SK-N-SH (cell line): ENCODE measurements around the gene ADD3. TPM values are rescaled to one million over a fixed set of nuclear protein-coding genes. Genes with fewer than 3 reads are reported as not detected.

Source experiments
- CTCF ChIA-PET: fragments of 300-600, 350-600 bp; formaldehyde crosslinking; extraction: SDS; loops from one replicate; lab custom pipeline; 2021; lab: Yijun Ruan, JAX
- POLR2A ChIA-PET: fragments of 350-600 bp; sonication (Branson Sonifier 250); formaldehyde crosslinking; extraction: SDS; loops from one replicate; lab custom pipeline; 2020; ENCODE audit warnings: antibody characterized with exemption, inconsistent platforms; lab: Yijun Ruan, JAX
- DNase-seq: peaks from one replicate; pipeline ENCODE4 v3.0.0; 2012
- H2AFZ ChIP-seq: fragments of 200-600 bp; sonication (generic); 2 replicates; pipeline ENCODE4 v1.8.1; 2016; ENCODE audit warnings: antibody characterized with exemption, mild to moderate bottlenecking, low read depth
- H3F3A ChIP-seq: fragments of 200-600 bp; sonication (generic); replicated peaks from 2 replicates; pipeline ENCODE3; 2016; ENCODE audit warnings: antibody characterized with exemption, mild to moderate bottlenecking; ENCODE audit not compliant: insufficient read depth
- H3K27ac ChIP-seq, 2 experiments: fragments of 200-500 bp in 1 of 2; fragments of 200-600 bp in 1 of 2; sonication (Bioruptor generic) in 1 of 2; sonication (generic), shearing (Covaris generic) in 1 of 2; 2 replicates each; pipeline versions ENCODE4 v1.5.1 to v1.6.1; 2014 to 2016; ENCODE audit warnings: low read depth in 2 of 2, inconsistent platforms in 1 of 2, low read length in 1 of 2, mild to moderate bottlenecking in 1 of 2, mixed read lengths in 1 of 2
- H3K27me3 ChIP-seq: fragments of 200-600 bp; sonication (generic), shearing (Covaris generic); 2 replicates; pipeline ENCODE4 v1.6.1; 2016; ENCODE audit warnings: mixed run types; ENCODE audit not compliant: insufficient read depth
- H3K36me3 ChIP-seq, 2 experiments: fragments of 200-500 bp in 1 of 2; fragments of 200-600 bp in 1 of 2; sonication (Bioruptor generic) in 1 of 2; sonication (generic) in 1 of 2; replicated peaks in 1 of 2; 2 replicates each; pipeline versions ENCODE3 to v1.5.1; 2014 to 2016; ENCODE audit warnings: low read length in 1 of 2, mild to moderate bottlenecking in 1 of 2; ENCODE audit not compliant: insufficient read depth in 2 of 2, control insufficient read depth in 1 of 2
- H3K4me1 ChIP-seq, 2 experiments: fragments of 200-500 bp in 1 of 2; fragments of 200-600 bp in 1 of 2; sonication (Bioruptor generic) in 1 of 2; sonication (generic), shearing (Covaris generic) in 1 of 2; 2 replicates each; pipeline versions ENCODE4 v1.5.1 to v1.6.1; 2014 to 2016; ENCODE audit warnings: low read depth in 1 of 2, low read length in 1 of 2, mixed run types in 1 of 2; ENCODE audit not compliant: insufficient read depth in 2 of 2, control insufficient read depth in 1 of 2
- H3K4me2 ChIP-seq: fragments of 200-600 bp; sonication (generic), shearing (Covaris generic); 2 replicates; pipeline ENCODE4 v1.6.1; 2017; ENCODE audit warnings: mixed run types
- H3K4me3 ChIP-seq, 2 experiments: fragments of 200-500 bp in 1 of 2; fragments of 200-600 bp in 1 of 2; sonication (Bioruptor generic) in 1 of 2; sonication (generic), shearing (Covaris generic) in 1 of 2; 2 replicates each; pipeline versions ENCODE4 v1.5.1 to v1.8.1; 2014 to 2016; ENCODE audit warnings: low read depth in 2 of 2, inconsistent platforms in 1 of 2, low read length in 1 of 2, mild to moderate bottlenecking in 1 of 2, mixed read lengths in 1 of 2, moderate library complexity in 1 of 2
- H3K79me2 ChIP-seq: fragments of 200-600 bp; sonication (generic); 2 replicates; pipeline ENCODE4 v1.8.1; 2017; ENCODE audit warnings: mild to moderate bottlenecking; ENCODE audit not compliant: insufficient read depth
- H3K9ac ChIP-seq: fragments of 200-600 bp; sonication (generic); 2 replicates; pipeline ENCODE4 v1.6.1; 2017; ENCODE audit warnings: mixed run types
- H3K9me2 ChIP-seq: fragments of 200-600 bp; sonication (generic); 2 replicates; pipeline ENCODE4 v1.6.1; 2017; ENCODE audit warnings: mixed run types
- H3K9me3 ChIP-seq: fragments of 200-600 bp; sonication (generic); 2 replicates; pipeline ENCODE4 v1.6.1; 2017; ENCODE audit warnings: mixed run types, mild to moderate bottlenecking, moderate library complexity
- H4K20me1 ChIP-seq: fragments of 200-600 bp; sonication (generic); 2 replicates; pipeline ENCODE4 v1.6.1; 2017; ENCODE audit warnings: mild to moderate bottlenecking, mixed run types; ENCODE audit not compliant: insufficient read depth
- CHD2 ChIP-seq: fragments of 150-350 bp; IDR thresholded peaks from 2 replicates; pipeline ENCODE4 v1.6.1; 2018; ENCODE audit warnings: low read length; ENCODE audit not compliant: partially characterized antibody
- ELF1 ChIP-seq: IDR thresholded peaks from 2 replicates; pipeline ENCODE4 v1.4.0; 2012
- EZH2phosphoT487 ChIP-seq: fragments of 200-600 bp; sonication (generic); IDR thresholded peaks from 2 replicates; pipeline ENCODE4 v1.6.1; 2017; ENCODE audit warnings: low read depth, mixed run types, mild to moderate bottlenecking, antibody characterized with exemption, moderate library complexity, borderline replicate concordance
- FOSL2 ChIP-seq: IDR thresholded peaks from 2 replicates; pipeline ENCODE4 v1.4.0; 2012; ENCODE audit warnings: low read depth, mild to moderate bottlenecking, moderate library complexity, borderline replicate concordance
- FOXJ3 ChIP-seq: sonication (generic); formaldehyde crosslinking; IDR thresholded peaks from 2 replicates; pipeline ENCODE4 v1.5.1; 2020; ENCODE audit warnings: mild to moderate bottlenecking, missing genetic modification reagents
- GATA2 ChIP-seq: sonication (generic); formaldehyde crosslinking; IDR thresholded peaks from 2 replicates; pipeline ENCODE4 v1.5.0; 2020; ENCODE audit warnings: mild to moderate bottlenecking, missing genetic modification reagents
- MAX ChIP-seq: IDR thresholded peaks from 2 replicates; pipeline ENCODE4 v1.4.0; 2012; ENCODE audit warnings: low read depth
- NFIC ChIP-seq: IDR thresholded peaks from 2 replicates; pipeline ENCODE4 v1.4.0; 2012; ENCODE audit warnings: borderline replicate concordance
- RAD21 ChIP-seq: IDR thresholded peaks from 2 replicates; pipeline ENCODE4 v1.6.1; 2012; ENCODE audit warnings: mild to moderate bottlenecking, low read length
- SIN3A ChIP-seq: IDR thresholded peaks from 2 replicates; pipeline ENCODE4 v1.6.1; 2012; ENCODE audit warnings: low read depth, mild to moderate bottlenecking, low read length, moderate library complexity, borderline replicate concordance
- SMC3 ChIP-seq: IDR thresholded peaks from 2 replicates; pipeline ENCODE4 v1.6.1; 2012; ENCODE audit warnings: low read depth, low read length, improper control_type of control experiment
- TAF1 ChIP-seq: IDR thresholded peaks from 2 replicates; pipeline ENCODE4 v1.6.1; 2012; ENCODE audit warnings: low read depth, mild to moderate bottlenecking, low read length, moderate library complexity, borderline replicate concordance
- YY1 ChIP-seq: IDR thresholded peaks from 2 replicates; pipeline ENCODE4 v1.4.0; 2012; ENCODE audit warnings: low read depth, mild to moderate bottlenecking
- WGBS: methylation state at CpG from one replicate; pipeline ENCODE4 v1.1.6; 2017; ENCODE audit warnings: low lambda C conversion rate; 5-methylcytosine and 5-hydroxymethylcytosine counted together
- polyA plus RNA-seq, 3 experiments: library from polyadenylated mRNA; depleted of rRNA; stranded (reverse); fragments of >200 nt; gene quantifications; 2 replicates each; pipeline ENCODE4 v1.2.3, GENCODE V29; 2012
- TF ChIP-seq, protein P1 (sequence below): fragments of 200-600 bp; sonication (generic); IDR thresholded peaks from 2 replicates; pipeline ENCODE4 v1.6.1; 2017; ENCODE audit warnings: antibody characterized with exemption, mild to moderate bottlenecking, moderate library complexity

The ADD3 gene
- polyA plus RNA-seq, 1 of the 3 experiments (the other 2 are of a cell fraction): 27.6 TPM

GRCh38 chr10:110016039-110016438 is 8.3 kb downstream of the ADD3 start:
- ChIA-PET POLR2A (no interaction called here), CTCF (interaction anchor here (1.0 to 9.6 kb wide), 8 partner anchors 19 to 136 kb away, joined by 3 to 70 read pairs (median 3); no protein-coding TSS in a partner anchor)
- peak; percentile 59 for TF ChIP-seq SMC3
- no peak for TF ChIP-seq MAX
- peak; percentile 76 for TF ChIP-seq RAD21
- TF ChIP-seq, protein P1, sequence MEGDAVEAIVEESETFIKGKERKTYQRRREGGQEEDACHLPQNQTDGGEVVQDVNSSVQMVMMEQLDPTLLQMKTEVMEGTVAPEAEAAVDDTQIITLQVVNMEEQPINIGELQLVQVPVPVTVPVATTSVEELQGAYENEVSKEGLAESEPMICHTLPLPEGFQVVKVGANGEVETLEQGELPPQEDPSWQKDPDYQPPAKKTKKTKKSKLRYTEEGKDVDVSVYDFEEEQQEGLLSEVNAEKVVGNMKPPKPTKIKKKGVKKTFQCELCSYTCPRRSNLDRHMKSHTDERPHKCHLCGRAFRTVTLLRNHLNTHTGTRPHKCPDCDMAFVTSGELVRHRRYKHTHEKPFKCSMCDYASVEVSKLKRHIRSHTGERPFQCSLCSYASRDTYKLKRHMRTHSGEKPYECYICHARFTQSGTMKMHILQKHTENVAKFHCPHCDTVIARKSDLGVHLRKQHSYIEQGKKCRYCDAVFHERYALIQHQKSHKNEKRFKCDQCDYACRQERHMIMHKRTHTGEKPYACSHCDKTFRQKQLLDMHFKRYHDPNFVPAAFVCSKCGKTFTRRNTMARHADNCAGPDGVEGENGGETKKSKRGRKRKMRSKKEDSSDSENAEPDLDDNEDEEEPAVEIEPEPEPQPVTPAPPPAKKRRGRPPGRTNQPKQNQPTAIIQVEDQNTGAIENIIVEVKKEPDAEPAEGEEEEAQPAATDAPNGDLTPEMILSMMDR: peak; percentile 50
- DNase-seq: peak; percentile 22
- Histone ChIP-seq H3F3A (peaks cover 4% of the 10 kb centered on the region), H3K27ac (peak overlapping the region in 1 of 2 experiments; percentile 24; a peak in 1 of 4 replicates), H3K9me3 (no peaks in the 10 kb centered on the region), H4K20me1 (peaks cover 26% of the 10 kb centered on the region; the same call in 1 of the 2 replicates), H3K27me3 (no peaks in the 10 kb centered on the region), H3K36me3 (peaks cover 0 to 3% of the 10 kb centered on the region in 2 experiments), H3K79me2 (peaks cover 85% of the 10 kb centered on the region), H3K4me2 (no peak overlapping the region), H3K4me1 (peaks cover 21 to 23% of the 10 kb centered on the region in 2 experiments; a peak in 3 of 4 replicates), H3K4me3 (no peak overlapping the region), H3K9me2 (no peaks in the 10 kb centered on the region), H2AFZ (no peak overlapping the region), H3K9ac (no peak overlapping the region)

- no peak overlapping the region for H3K9ac ChIP-seq
- ChIA-PET CTCF (interaction anchor here (9.6 kb wide), 1 partner anchor 132 kb away, joined by 70 read pairs; no protein-coding TSS in a partner anchor), POLR2A (no interaction called here)
- peak overlapping the region in 1 of 2 experiments; percentile 70; a peak in 1 of 4 replicates for H3K27ac ChIP-seq
- no peak overlapping the region for H2AFZ ChIP-seq
- DNase-seq: no peak
- 96% methylated on average over 4 of the region's 4 CpGs for WGBS
- peaks cover 85% of the 10 kb centered on the region for H3K79me2 ChIP-seq
- peaks cover 0 to 3% of the 10 kb centered on the region in 2 experiments for H3K36me3 ChIP-seq
- no peaks in the 10 kb centered on the region for H3K27me3 ChIP-seq
- H4K20me1 ChIP-seq: peaks cover 21% of the 10 kb centered on the region; the same call in 1 of the 2 replicates
- no peak overlapping the region for H3K4me2 ChIP-seq
- no peaks in the 10 kb centered on the region for H3K9me3 ChIP-seq
- H3K4me3 ChIP-seq: no peak overlapping the region
- TF ChIP-seq FOXJ3 (CRISPR knock-in tag) (no peak), NFIC (no peak), GATA2 (no peak), FOSL2 (no peak), EZH2phosphoT487 (no peak), TAF1 (no peak), ELF1 (no peak), YY1 (no peak), CHD2 (no peak), SIN3A (no peak)
- no peaks in the 10 kb centered on the region for H3K9me2 ChIP-seq
- H3K4me1 ChIP-seq: peaks cover 19 to 23% of the 10 kb centered on the region in 2 experiments; a peak in 3 of 4 replicates
- peaks cover 4% of the 10 kb centered on the region for H3F3A ChIP-seq
These were observed 9.3 kb downstream of the ADD3 start for GRCh38 chr10:110017052-110017451.
